HuH-7 (cell line): Measurements from ENCODE around the gene MYB.

Experiments used
- DNase-seq: peaks from one replicate; pipeline ENCODE4 v3.0.0; 2011; ENCODE audit warnings: low spot score

MYB gene

GRCh38 chr6:135189344-135189743 is 8.2 kb downstream of the MYB start:
- DNase-seq, result no peak

GRCh38 chr6:135191508-135192255 is 10.6 kb downstream of the MYB start:
- DNase-seq, result no peak

- DNase-seq, result no peak
Observed at GRCh38 chr6:135192256-135193174, 11.4 kb downstream of the MYB start.

GRCh38 chr6:135193221-135193620 is 12.1 kb downstream of the MYB start:
- DNase-seq, result no peak

GRCh38 chr6:135195041-135195440 is 13.9 kb downstream of the MYB start:
- DNase-seq, result no peak

- DNase-seq, result no peak
Observed at GRCh38 chr6:135195522-135195921, 14.4 kb downstream of the MYB start.

GRCh38 chr6:135196739-135197510 is 15.8 kb downstream of the MYB start:
- no peak for DNase-seq

GRCh38 chr6:135202836-135203235 is 21.7 kb downstream of the MYB start:
- no peak for DNase-seq

GRCh38 chr6:135204951-135205350 is 23.8 kb downstream of the MYB start:
- DNase-seq, result no peak

GRCh38 chr6:135209803-135210202 is 28.7 kb downstream of the MYB start:
- no peak for DNase-seq

- no peak for DNase-seq
Observed at GRCh38 chr6:135210632-135211305, 29.7 kb downstream of the MYB start.

GRCh38 chr6:135211306-135211702 is 30.2 kb downstream of the MYB start:
- DNase-seq, result no peak

- no peak for DNase-seq
Observed at GRCh38 chr6:135212020-135212806, 31.1 kb downstream of the MYB start.

- DNase-seq, result no peak
Observed at GRCh38 chr6:135212935-135213334, 31.8 kb downstream of the MYB start.

- no peak for DNase-seq
Observed at GRCh38 chr6:135213616-135214015, 32.5 kb downstream of the MYB start.

GRCh38 chr6:135215160-135215559 is 34.1 kb downstream of the MYB start:
- no peak for DNase-seq

- DNase-seq, result no peak
Observed at GRCh38 chr6:135215563-135215962, 34.5 kb downstream of the MYB start.

GRCh38 chr6:135217663-135218062 is 36.6 kb downstream of the MYB start:
- DNase-seq, result no peak

GRCh38 chr6:135219346-135219745 is 38.2 kb downstream of the MYB start:
- DNase-seq, result no peak

GRCh38 chr6:135221042-135221441 is 39.9 kb downstream of the MYB start:
- no peak for DNase-seq

- DNase-seq, result no peak
Observed at GRCh38 chr6:135221505-135221904, 40.4 kb downstream of the MYB start.
